ENCODE results near the gene TP53RK. TPM values are rescaled to one million over a fixed set of nuclear protein-coding genes. Genes with fewer than 3 reads are reported as not detected.

TP53RK gene
- polyA plus RNA-seq, 3 donors = 17.2 to 19.8 (median 18.6) TPM

- DNase-seq (ENCODE audit: low read depth in 3 of 3, low spot score in 2 of 3) = no peak
Measured at GRCh38 chr20:46666306-46666705, 22.9 kb downstream of the TP53RK start.

- no peak for DNase-seq (ENCODE audit: low read depth in 3 of 3, low spot score in 2 of 3)
Measured at GRCh38 chr20:46665602-46666001, 23.6 kb downstream of the TP53RK start.

- no peak for DNase-seq (ENCODE audit: low read depth in 3 of 3, low spot score in 2 of 3)
Measured at GRCh38 chr20:46663531-46663930, 25.7 kb downstream of the TP53RK start.

GRCh38 chr20:46661659-46662058 is 27.6 kb downstream of the TP53RK start:
- DNase-seq (ENCODE audit: low read depth in 3 of 3, low spot score in 2 of 3) = no peak

DNA sequence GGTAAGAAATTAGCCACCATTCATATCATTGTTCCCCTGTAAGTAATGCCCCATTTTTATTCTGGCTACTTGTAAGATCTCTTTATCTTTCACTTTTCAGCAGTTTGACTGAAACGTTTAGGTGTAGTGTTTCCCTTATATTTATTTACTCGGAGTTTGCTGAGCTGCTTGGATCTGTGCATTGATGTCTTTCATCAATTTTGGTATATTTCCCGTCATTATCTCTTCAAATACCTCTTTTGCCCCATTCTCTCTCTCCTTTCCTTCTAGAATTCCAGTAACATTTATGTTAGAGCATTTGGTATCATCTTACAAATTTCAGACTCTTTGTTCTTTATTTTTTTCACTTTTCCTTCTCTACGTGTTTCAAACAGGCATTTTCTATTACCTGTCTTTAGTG is 28.8 kb downstream of the TP53RK start:
- DNase-seq (ENCODE audit: low read depth in 3 of 3, low spot score in 2 of 3) = no peak

GRCh38 chr20:46657618-46658017 is 31.6 kb downstream of the TP53RK start:
- no peak for DNase-seq (ENCODE audit: low read depth in 3 of 3, low spot score in 2 of 3)

DNA sequence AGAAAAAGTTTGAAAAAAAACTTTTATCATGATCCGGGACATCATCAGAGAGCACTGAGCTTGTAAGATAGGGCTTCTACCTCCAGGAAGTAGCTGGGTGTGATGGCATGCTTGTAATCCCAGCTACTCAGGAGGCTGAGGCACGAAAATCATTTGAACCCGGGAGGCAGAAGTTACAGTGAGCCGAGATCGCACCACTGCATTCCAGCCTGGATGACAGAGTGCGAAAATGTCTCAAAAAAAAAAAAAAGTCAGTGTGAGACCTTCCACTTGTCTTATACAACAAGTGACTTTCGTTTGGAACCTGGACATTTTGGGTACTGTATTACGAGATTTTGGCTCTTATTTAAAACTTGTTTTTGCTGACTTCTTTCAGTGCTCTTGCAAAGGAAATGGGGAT is 32.1 kb downstream of the TP53RK start:
- no peak for DNase-seq (ENCODE audit: low read depth in 3 of 3, low spot score in 2 of 3)

DNA sequence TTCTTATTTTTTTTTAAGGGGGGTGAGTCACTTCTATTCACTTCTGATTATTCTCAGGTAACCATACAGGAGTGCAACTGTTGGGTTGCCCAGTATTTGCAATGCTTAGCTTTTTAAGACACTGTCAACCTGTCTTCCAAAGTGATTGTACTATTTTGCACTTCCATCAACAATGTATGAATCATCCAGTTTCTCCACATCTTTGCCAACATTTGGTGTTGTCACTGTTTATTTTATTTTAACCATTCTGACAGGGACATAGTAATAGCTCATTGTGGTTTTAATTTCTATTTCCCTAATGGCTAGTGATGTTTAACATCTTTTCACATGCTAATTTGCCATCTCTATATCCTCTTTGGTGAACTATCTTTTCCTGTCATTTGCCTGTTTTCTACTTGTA is 36.5 kb downstream of the TP53RK start:
- DNase-seq (ENCODE audit: low read depth in 3 of 3, low spot score in 2 of 3) = no peak

GRCh38 chr20:46651091-46651962 is 37.9 kb downstream of the TP53RK start, which contains the start of gene SLC13A3:
TSS of gene SLC13A3 (minus strand) at chr20:46651459. CDS start at chr20:46651421, 38 bp downstream.
- no peak for DNase-seq (ENCODE audit: low read depth in 3 of 3, low spot score in 2 of 3)

GRCh38 chr20:46650575-46651090 is 38.6 kb downstream of the TP53RK start:
- no peak for DNase-seq (ENCODE audit: low read depth in 3 of 3, low spot score in 2 of 3)

GRCh38 chr20:46649965-46650542 is 39.2 kb downstream of the TP53RK start:
- DNase-seq (ENCODE audit: low read depth in 3 of 3, low spot score in 2 of 3) = no peak

DNA sequence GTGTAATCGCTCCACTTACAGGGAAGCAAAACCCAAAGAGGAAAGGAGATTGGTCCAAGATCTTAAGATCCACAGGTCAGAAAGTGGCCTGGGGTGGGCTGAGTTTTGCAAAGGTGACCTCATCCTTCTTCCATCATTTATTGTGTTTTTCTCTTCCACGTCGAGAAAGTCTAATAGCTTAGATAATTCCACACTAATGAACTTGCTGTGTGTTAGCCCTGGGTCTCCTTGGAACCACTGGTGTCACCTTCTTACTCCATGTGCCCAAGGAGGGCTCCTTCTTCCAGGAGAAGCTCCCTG is 39.6 kb downstream of the TP53RK start:
- no peak for DNase-seq (ENCODE audit: low read depth in 3 of 3, low spot score in 2 of 3)

GRCh38 chr20:46648903-46649649 is 40.2 kb downstream of the TP53RK start:
- DNase-seq (ENCODE audit: low read depth in 3 of 3, low spot score in 2 of 3) = no peak

DNA sequence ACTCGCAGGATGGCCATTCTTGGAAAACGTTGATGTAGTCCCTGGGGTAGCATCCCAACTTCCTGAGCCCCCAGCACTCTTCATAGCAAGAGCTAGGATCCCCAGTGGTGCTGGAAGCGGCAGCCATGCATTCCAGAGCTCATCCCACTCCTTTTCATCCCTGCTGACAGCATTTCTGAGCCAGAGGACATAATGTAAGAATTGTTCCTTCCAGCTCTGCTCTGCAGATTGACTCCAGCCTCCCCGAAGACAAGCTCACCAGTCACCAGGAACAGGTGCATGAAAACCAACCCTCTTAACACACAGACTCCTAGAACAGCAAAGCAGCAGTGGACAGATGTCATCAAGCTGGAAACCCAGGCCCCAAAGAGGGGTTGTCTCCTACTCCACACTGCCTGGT is 41.8 kb downstream of the TP53RK start:
- DNase-seq (ENCODE audit: low read depth in 3 of 3, low spot score in 2 of 3) = no peak

DNA sequence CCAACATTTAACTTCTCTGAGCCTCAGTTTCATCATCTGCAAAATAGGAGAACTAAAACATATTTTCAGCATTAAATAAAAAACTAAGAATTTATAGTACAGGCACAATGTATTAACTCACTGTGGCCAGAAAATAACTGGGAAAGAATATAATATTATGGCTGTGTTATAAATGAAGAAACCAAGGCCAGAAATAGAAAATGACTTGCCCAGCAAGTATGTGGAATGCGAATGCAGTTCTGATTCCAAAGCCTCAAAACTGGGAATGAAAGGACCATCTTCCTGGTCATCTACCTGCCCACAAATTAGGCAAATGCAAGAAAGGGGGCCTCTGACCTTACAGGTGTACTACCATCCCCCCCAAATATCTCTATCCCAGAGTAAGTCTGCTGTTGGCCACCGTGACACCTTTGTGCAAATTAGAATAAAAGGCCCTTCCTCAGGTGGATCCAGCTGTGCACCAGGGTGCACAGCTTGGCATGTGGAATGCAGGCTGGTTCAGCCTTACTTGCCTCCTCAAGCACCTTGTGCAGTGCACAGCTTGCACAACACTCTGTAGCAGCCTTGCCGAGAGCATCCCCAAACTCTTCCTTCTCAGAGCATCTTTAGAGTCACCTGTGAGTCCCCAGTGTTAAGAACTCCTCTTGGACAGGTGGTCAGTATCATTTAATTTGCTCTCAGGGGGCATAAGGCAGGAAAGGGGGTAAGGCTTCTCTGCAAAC is 42.4 kb downstream of the TP53RK start:
- no peak for DNase-seq (ENCODE audit: low read depth in 3 of 3, low spot score in 2 of 3)

DNA sequence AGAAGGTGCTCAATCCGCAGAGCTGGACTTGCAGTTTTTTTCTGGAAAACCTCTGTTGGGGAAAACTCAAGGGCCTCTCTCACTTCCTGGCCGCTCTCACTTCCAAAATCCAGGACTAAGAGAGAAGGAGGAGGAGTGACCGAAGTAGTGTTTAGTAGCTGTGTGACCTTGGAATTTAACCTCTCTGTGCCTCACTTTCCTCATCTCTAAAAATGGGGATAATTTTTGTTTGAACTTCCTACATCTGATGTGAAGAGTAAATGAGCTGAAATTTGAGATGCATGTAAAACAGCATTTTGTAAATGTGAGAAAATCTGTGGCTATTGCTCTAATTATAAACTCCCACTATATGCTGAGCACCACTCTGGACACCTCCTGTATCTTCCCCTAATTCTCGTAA is 43.1 kb downstream of the TP53RK start:
- no peak for DNase-seq (ENCODE audit: low read depth in 3 of 3, low spot score in 2 of 3)

DNA sequence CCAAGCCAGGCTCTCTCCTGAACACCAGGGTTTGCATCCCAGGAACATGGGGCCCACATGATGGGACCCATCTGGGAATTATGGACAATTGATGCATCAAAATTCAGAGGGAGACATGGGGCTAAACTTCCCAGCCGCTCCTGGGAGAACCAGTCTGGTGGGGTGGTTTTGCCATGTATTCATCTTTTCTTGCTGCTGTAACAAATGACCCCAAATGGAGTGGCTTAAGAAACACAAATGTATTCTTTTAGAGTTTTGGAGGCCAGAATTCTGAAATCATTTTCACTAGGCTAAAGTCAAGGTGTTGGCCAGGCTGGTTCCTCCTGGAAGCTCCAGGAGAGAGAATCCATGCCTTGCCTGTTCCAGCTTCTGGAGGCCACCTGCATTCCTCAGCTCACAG is 44.5 kb downstream of the TP53RK start:
- no peak for DNase-seq (ENCODE audit: low read depth in 3 of 3, low spot score in 2 of 3)

GRCh38 chr20:46644160-46644559 is 45.1 kb downstream of the TP53RK start:
- DNase-seq (ENCODE audit: low read depth in 3 of 3, low spot score in 2 of 3) = no peak

- DNase-seq (ENCODE audit: low read depth in 3 of 3, low spot score in 2 of 3) = no peak
Measured at GRCh38 chr20:46642969-46643343, 46.3 kb downstream of the TP53RK start.

DNA sequence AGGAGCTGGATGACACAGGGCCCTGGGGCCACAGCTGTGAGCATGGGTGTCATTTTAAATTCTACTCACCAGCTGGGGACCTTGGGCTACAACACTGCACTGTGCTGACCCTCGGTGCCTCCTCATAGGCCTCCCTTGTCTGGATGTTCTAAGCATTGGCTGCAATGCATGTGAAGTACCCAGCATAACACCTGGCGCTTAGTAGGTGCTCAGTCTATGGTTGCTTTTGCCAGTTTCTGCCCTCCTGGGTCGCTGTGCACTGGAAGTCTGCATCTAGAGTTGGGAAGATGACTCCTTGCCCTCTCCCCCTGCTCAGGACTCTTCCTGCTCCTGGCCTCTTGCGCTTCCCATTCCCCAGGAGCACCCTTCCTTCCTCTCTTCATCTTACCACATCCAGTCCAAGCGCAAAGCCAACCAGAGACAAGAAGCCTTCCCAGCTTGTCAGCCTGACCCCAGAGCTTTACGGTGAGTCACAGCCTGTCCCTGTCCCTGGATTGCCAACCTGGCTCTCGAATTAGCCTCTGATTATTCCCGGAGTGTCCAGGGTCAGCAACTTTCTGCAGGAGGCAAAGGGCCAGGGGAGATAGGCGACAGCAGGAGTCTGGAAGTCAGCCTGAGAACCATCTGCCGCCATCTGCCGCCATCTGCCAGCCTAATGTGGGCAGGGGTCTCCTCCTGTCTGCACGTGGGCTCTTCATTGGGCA is 46.8 kb downstream of the TP53RK start:
- no peak for DNase-seq (ENCODE audit: low read depth in 3 of 3, low spot score in 2 of 3)
